GM19099 (cell line): ENCODE results near the gene RPS6KA2.

ENCODE experiments used
- POLR2A ChIP-seq: IDR thresholded peaks from 3 replicates; pipeline ENCODE4 v1.6.1; 2011; ENCODE audit warnings: low read depth; ENCODE audit not compliant: insufficient read length; ENCODE audit errors: extremely low read depth

RPS6KA2 gene

GRCh38 chr6:166569206-166569605 is 57.8 kb downstream of the RPS6KA2 start:
- no peak for TF ChIP-seq POLR2A

- no peak for TF ChIP-seq POLR2A
Observed at GRCh38 chr6:166567813-166568212, 59.2 kb downstream of the RPS6KA2 start.

- TF ChIP-seq POLR2A, result no peak
Observed at GRCh38 chr6:166567107-166567506, 59.9 kb downstream of the RPS6KA2 start.

GRCh38 chr6:166566026-166567011 is 60.7 kb downstream of the RPS6KA2 start:
- no peak for TF ChIP-seq POLR2A

GRCh38 chr6:166565084-166565967 is 61.7 kb downstream of the RPS6KA2 start:
- no peak for TF ChIP-seq POLR2A

- TF ChIP-seq POLR2A, result no peak
Observed at GRCh38 chr6:166563805-166564204, 63.2 kb downstream of the RPS6KA2 start.

- no peak for TF ChIP-seq POLR2A
Observed at GRCh38 chr6:166563200-166563599, 63.9 kb downstream of the RPS6KA2 start.

- TF ChIP-seq POLR2A, result no peak
Observed at GRCh38 chr6:166562726-166563125, 64.3 kb downstream of the RPS6KA2 start.

- TF ChIP-seq POLR2A, result no peak
Observed at GRCh38 chr6:166561771-166562359, 65.2 kb downstream of the RPS6KA2 start.

- no peak for TF ChIP-seq POLR2A
Observed at GRCh38 chr6:166560222-166560621, 66.8 kb downstream of the RPS6KA2 start.

- TF ChIP-seq POLR2A, result no peak
Observed at GRCh38 chr6:166559662-166560061, 67.4 kb downstream of the RPS6KA2 start.

GRCh38 chr6:166559211-166559610 is 67.8 kb downstream of the RPS6KA2 start:
- no peak for TF ChIP-seq POLR2A

GRCh38 chr6:166558156-166559005 is 68.7 kb downstream of the RPS6KA2 start:
- TF ChIP-seq POLR2A, result no peak

- TF ChIP-seq POLR2A, result no peak
Observed at GRCh38 chr6:166556863-166557322, 70.2 kb downstream of the RPS6KA2 start.

- TF ChIP-seq POLR2A, result no peak
Observed at GRCh38 chr6:166556336-166556735, 70.7 kb downstream of the RPS6KA2 start.

GRCh38 chr6:166555086-166555485 is 72.0 kb downstream of the RPS6KA2 start:
- TF ChIP-seq POLR2A, result no peak
